PC-3 (cell line): ENCODE measurements around the gene MON1B. TPM values are rescaled to one million over a fixed set of nuclear protein-coding genes. Genes with fewer than 3 reads are reported as not detected.
"Not testable (repeated sequence)": the region's sequence is repeated elsewhere in the genome, so short reads cannot be mapped to it uniquely, and the experiment has no call there.

ENCODE experiments used
- ATAC-seq: fragments of 200-7000 bp; cut with Tn5 transposase; 2 replicates; pipeline ENCODE4 v1.9.1; 2020; ENCODE audit warnings: mild to moderate bottlenecking, moderate library complexity
- BruUV-seq: library from RNA; stranded (reverse); fragments of 400-500 nt; replicated peaks from 2 replicates; lab custom pipeline; 2021; lab: Mats Ljungman, UMichigan
- CTCF ChIA-PET: fragments of 300-600 bp; sonication (Branson Sonifier 250); formaldehyde crosslinking; loops from one replicate; lab custom pipeline; 2022; ENCODE audit warnings: antibody characterized with exemption; lab: Charles Lee
- POLR2A ChIA-PET: fragments of 300-600 bp; sonication (Branson Sonifier 250); formaldehyde crosslinking; loops from one replicate; lab custom pipeline; 2022; ENCODE audit warnings: antibody characterized with exemption; ENCODE audit not compliant: unreplicated experiment; lab: Charles Lee
- DNase-seq: peaks from one replicate; pipeline ENCODE4 v3.0.0-alpha.2; 2015
- H2AFZ ChIP-seq: fragments of 300-600 bp; sonication (generic); 2 replicates; pipeline ENCODE4 v1.6.0; 2016; ENCODE audit warnings: antibody characterized with exemption, low read length
- H3F3A ChIP-seq: fragments of 300-600 bp; sonication (generic); one replicate; pipeline ENCODE4 v1.6.0; 2017; ENCODE audit warnings: antibody characterized with exemption, low read length, control low read depth, mild to moderate bottlenecking; ENCODE audit not compliant: unreplicated experiment
- H3K27ac ChIP-seq: fragments of 300-600 bp; sonication (generic); 2 replicates; pipeline ENCODE4 v1.5.1; 2016; ENCODE audit warnings: mild to moderate bottlenecking, low read length
- H3K27me3 ChIP-seq: fragments of 300-600 bp; sonication (generic); 2 replicates; pipeline ENCODE4 v1.6.1; 2016; ENCODE audit warnings: low read length, mixed read lengths
- H3K36me3 ChIP-seq: fragments of 300-600 bp; sonication (generic); 2 replicates; pipeline ENCODE4 v1.6.1; 2016; ENCODE audit warnings: low read depth, mixed run types, low read length, mixed read lengths
- H3K4me1 ChIP-seq: fragments of 300-600 bp; sonication (generic); 2 replicates; pipeline ENCODE4 v1.5.1; 2016; ENCODE audit warnings: low read length; ENCODE audit not compliant: insufficient read depth
- H3K4me2 ChIP-seq: fragments of 300-600 bp; sonication (generic); 2 replicates; pipeline ENCODE4 v1.6.0; 2016; ENCODE audit warnings: low read length
- H3K4me3 ChIP-seq: fragments of 300-600 bp; sonication (generic); 2 replicates; pipeline ENCODE4 v1.5.1; 2016; ENCODE audit warnings: mild to moderate bottlenecking, low read length, mixed read lengths
- H3K79me2 ChIP-seq: fragments of 300-600 bp; sonication (generic); 2 replicates; pipeline ENCODE4 v1.6.1; 2017; ENCODE audit warnings: low read length, mixed read lengths
- H3K9ac ChIP-seq: fragments of 300-600 bp; sonication (generic); 2 replicates; pipeline ENCODE4 v1.6.0; 2016; ENCODE audit warnings: mild to moderate bottlenecking, low read length
- H3K9me2 ChIP-seq: fragments of 300-600 bp; sonication (generic); replicated peaks from 2 replicates; pipeline ENCODE4 v1.6.1; 2016; ENCODE audit warnings: mixed run types, low read length, mixed read lengths
- H3K9me3 ChIP-seq: fragments of 300-600 bp; sonication (generic); 2 replicates; pipeline ENCODE4 v1.6.1; 2016; ENCODE audit warnings: low read length, mixed read lengths
- H4K20me1 ChIP-seq: fragments of 300-600 bp; sonication (generic); 2 replicates; pipeline ENCODE4 v1.6.1; 2016; ENCODE audit warnings: low read length, mixed read lengths
- CTCF ChIP-seq: fragments of 300-600 bp; sonication (generic); conservative IDR thresholded peaks from 2 replicates; pipeline ENCODE4 v1.5.1; 2017; ENCODE audit warnings: antibody characterized with exemption, low read depth, mild to moderate bottlenecking, low read length
- EZH2 ChIP-seq: fragments of 300-600 bp; sonication (generic); IDR thresholded peaks from one replicate; pipeline ENCODE4 v1.6.1; 2017; ENCODE audit warnings: antibody characterized with exemption, mild to moderate bottlenecking, low read length; ENCODE audit not compliant: unreplicated experiment
- EZH2phosphoT487 ChIP-seq: fragments of 300-600 bp; sonication (generic); IDR thresholded peaks from 2 replicates; pipeline ENCODE4 v1.6.1; 2018; ENCODE audit warnings: mild to moderate bottlenecking, antibody characterized with exemption, low read length, borderline replicate concordance
- intact Hi-C: fragments of 100-400 bp; cut with micrococcal nuclease; formaldehyde crosslinking; loops from 2 replicates; pipeline ENCODE4 v1.9.0; 2023
- total RNA-seq: library from RNA; depleted of rRNA; stranded (reverse); fragments of >200 nt; gene quantifications from 2 replicates; pipeline ENCODE4 v1.2.3, GENCODE V29; 2014

MON1B gene
- total RNA-seq, 1 experiment from 2014 or later, result 12.7 TPM

GRCh38 chr16:77165006-77165405 lies 26.0 kb upstream of the MON1B start:
- Histone ChIP-seq H2AFZ (no peak overlapping the region), H3K4me3 (no peak overlapping the region), H3F3A (no peaks in the 10 kb centered on the region), H3K9me2 (no peaks in the 10 kb centered on the region), H3K79me2 (no peaks in the 10 kb centered on the region), H3K4me2 (no peak overlapping the region), H3K9ac (no peak overlapping the region), H3K4me1 (no peaks in the 10 kb centered on the region), H3K27ac (no peak overlapping the region), H3K36me3 (no peaks in the 10 kb centered on the region), H4K20me1 (no peaks in the 10 kb centered on the region), H3K9me3 (no peaks in the 10 kb centered on the region), H3K27me3 (peaks cover 53% of the 10 kb centered on the region)
- no TSS peak for BruUV-seq
- CTCF ChIA-PET, result no interaction called here
- ATAC-seq (no peak), DNase-seq (no peak)
- POLR2A ChIA-PET, result no interaction called here
- no peak for TF ChIP-seq CTCF
- no peak for TF ChIP-seq EZH2
- no peak for TF ChIP-seq EZH2phosphoT487
- intact Hi-C loops, result no loop called here

GRCh38 chr16:77165536-77166236 lies 25.3 kb upstream of the MON1B start:
- BruUV-seq, H3K36me3 ChIP-seq, POLR2A ChIA-PET, H3F3A ChIP-seq, H3K4me3 ChIP-seq, H3K9me3 ChIP-seq, CTCF ChIA-PET, intact Hi-C loops, H4K20me1 ChIP-seq, H3K9ac ChIP-seq, H3K79me2 ChIP-seq, H3K4me1 ChIP-seq, DNase-seq, ATAC-seq, H3K27ac ChIP-seq, H3K4me2 ChIP-seq, H3K9me2 ChIP-seq, H2AFZ ChIP-seq: not testable (repeated sequence)
- H3K27me3 ChIP-seq, result peaks cover 46% of the 10 kb centered on the region

GRCh38 chr16:77166726-77167125 lies 24.3 kb upstream of the MON1B start:
- no peak overlapping the region for H3K27ac ChIP-seq
- H3K36me3 ChIP-seq, result no peaks in the 10 kb centered on the region
- H2AFZ ChIP-seq, result no peak overlapping the region
- H3K4me3 ChIP-seq, result no peak overlapping the region
- ChIA-PET POLR2A (no interaction called here), CTCF (no interaction called here)
- no peaks in the 10 kb centered on the region for H3K79me2 ChIP-seq
- H3K27me3 ChIP-seq, result peaks cover 36% of the 10 kb centered on the region
- no peak for TF ChIP-seq EZH2phosphoT487
- no peak for TF ChIP-seq EZH2
- TF ChIP-seq CTCF, result no peak
- intact Hi-C loops, result no loop called here
- DNase-seq (no peak), ATAC-seq (no peak)
- no peaks in the 10 kb centered on the region for H3K9me2 ChIP-seq
- H3K4me1 ChIP-seq, result no peaks in the 10 kb centered on the region
- H3K9me3 ChIP-seq, result no peaks in the 10 kb centered on the region
- H3F3A ChIP-seq, result no peaks in the 10 kb centered on the region
- no peaks in the 10 kb centered on the region for H4K20me1 ChIP-seq
- no peak overlapping the region for H3K9ac ChIP-seq
- no TSS peak for BruUV-seq
- no peak overlapping the region for H3K4me2 ChIP-seq
